ENCODE data around the gene CHMP1B.
A peak's percentile ranks its signal among the peaks of the same experiment; 100 is the strongest.
"Not testable (repeated sequence)": the region's sequence is repeated elsewhere in the genome, so short reads cannot be mapped to it uniquely, and the experiment has no call there.

Gene CHMP1B

GRCh38 chr18:11842562-11842961 is 8.7 kb upstream of the CHMP1B start:
- no peak for DNase-seq

GRCh38 chr18:11844436-11844835 is 6.8 kb upstream of the CHMP1B start:
- DNase-seq, result no peak

GRCh38 chr18:11845654-11846053 is 5.6 kb upstream of the CHMP1B start:
- DNase-seq, result no peak

DNA sequence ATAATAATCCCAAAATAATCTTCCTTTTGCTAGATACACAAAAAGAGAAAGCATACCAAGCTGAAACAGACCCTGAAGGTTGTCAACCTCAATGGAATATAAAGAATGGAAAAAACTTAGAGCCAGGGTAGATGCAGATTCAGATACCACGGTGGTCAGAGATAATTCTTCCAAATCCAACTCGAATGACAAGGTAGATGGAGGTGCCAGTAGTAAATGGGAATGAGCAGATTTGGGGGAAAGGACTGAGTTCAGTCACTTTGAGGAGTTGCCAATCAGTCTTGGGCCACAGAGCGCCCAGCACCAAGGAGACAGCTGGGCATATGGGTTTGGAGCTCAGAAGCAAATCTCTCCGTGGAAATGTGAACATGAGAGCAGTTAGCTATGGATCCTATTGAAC is 3.4 kb upstream of the CHMP1B start:
- DNase-seq, result no peak

DNA sequence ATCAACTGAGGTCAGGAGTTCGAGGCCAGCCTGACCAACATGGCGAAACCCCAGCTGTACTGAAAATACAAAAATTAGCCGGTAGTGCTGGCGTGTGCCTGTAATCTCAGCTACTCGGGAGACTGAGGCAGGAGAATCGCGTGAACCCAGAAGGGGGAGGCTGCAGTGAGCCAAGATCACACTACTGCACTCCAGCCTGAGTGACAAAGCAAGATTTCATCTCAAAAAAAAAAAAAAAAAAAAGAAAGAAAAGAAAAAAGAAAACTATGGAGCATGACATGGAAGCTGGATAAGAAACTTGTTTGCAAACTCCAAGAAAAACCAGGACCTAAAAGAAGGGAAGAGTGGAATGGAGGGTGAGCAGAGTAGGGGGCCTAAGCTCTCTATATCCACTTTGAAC is 1.9 kb upstream of the CHMP1B start:
- DNase-seq, result no peak

GRCh38 chr18:11849841-11850634 is 1.2 kb upstream of the CHMP1B start:
- peak; percentile 21 to 46 for DNase-seq

DNA sequence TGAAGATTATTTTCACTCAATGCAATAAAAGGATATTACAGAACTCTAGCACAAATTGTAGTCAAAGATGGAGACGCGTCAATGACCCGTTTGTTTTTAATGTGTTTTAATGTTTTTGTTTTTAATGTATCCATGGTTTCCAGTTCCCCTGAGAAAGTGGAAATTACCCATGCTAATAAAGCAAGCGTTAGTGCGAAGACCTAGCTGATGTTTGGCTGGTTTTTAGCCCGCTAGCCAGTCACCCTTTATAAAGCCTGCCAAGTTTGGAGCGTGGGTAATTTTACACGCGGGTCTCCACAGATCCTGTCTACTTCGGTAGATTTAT is 430 bp upstream of the CHMP1B start:
- DNase-seq, result no peak

GRCh38 chr18:11851806-11852337 is 659 bp downstream of the CHMP1B start:
- DNase-seq, result peak; percentile 6 to 33

DNA sequence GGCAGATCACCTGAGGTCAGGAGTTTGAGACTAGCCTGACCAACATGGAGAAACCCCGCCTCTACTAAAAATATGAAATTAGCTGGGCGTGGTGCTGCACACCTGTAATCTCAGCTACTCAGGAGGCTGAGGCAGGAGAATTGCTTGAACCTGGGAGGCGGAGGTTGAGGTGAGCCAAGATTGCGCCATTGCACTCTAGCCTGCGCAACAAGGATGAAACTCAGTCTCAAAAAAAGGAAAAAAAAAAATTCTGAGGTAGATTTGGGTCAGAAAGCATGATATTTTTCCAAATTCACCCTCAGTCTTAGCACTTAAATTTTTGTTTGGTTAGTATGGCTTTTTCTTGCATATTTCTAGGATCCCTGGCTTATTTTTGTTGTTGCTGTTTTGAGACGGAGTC is 3.3 kb downstream of the CHMP1B start:
- not testable (repeated sequence) for DNase-seq

- no peak for DNase-seq
Measured at GRCh38 chr18:11857177-11857887, 6.1 kb downstream of the CHMP1B start.

DNA sequence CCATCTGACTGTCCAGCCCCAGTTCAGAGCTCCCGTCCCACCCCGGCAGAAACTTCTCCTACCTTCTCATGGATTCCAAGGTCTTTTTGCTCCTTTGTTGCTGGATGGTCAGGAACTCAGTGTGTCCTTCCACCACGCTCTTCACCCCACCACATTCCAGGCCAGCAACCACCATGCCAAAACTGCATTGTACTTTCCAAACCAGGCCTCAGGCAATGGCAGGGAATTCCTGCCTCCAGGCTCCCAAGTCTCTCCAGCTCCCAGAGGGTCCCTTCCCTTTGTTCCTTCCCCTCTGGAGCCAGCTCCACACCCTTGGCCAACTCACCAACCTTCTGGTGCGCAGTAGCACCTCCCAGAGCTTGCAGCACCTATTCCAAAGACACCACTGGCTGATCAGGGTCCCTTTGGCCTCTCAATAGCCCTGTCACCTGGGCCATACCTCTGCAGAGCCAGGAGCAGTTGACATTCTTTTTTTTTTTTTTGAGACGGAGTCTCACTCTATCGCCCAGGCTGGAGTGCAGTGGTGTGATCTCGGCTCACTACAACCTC is 8.1 kb downstream of the CHMP1B start:
- DNase-seq, result no peak

DNA sequence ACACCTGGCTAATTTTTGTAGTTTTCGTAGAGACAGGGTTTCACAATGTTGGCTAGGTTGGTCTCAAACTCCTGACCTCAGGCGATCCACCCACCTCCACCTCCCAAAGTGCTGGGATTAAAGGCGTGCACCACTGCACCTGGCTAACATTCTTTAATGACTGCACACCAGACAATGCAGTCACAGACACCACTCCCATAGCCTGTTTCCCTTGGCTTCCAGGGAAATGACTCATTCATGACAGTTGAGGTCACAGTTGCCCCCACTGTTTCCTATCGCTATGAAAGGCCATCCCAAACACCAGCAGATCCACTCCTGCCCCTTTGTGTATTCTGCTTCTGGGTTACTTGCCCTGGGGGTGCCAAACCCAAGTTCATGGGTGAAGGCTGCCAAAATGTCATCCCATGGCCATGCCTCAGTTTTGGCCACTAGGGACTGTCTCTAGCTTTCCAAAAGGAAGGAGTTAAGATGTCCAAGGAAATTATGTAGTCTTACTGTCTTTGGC is 8.7 kb downstream of the CHMP1B start:
- DNase-seq, result no peak

DNA sequence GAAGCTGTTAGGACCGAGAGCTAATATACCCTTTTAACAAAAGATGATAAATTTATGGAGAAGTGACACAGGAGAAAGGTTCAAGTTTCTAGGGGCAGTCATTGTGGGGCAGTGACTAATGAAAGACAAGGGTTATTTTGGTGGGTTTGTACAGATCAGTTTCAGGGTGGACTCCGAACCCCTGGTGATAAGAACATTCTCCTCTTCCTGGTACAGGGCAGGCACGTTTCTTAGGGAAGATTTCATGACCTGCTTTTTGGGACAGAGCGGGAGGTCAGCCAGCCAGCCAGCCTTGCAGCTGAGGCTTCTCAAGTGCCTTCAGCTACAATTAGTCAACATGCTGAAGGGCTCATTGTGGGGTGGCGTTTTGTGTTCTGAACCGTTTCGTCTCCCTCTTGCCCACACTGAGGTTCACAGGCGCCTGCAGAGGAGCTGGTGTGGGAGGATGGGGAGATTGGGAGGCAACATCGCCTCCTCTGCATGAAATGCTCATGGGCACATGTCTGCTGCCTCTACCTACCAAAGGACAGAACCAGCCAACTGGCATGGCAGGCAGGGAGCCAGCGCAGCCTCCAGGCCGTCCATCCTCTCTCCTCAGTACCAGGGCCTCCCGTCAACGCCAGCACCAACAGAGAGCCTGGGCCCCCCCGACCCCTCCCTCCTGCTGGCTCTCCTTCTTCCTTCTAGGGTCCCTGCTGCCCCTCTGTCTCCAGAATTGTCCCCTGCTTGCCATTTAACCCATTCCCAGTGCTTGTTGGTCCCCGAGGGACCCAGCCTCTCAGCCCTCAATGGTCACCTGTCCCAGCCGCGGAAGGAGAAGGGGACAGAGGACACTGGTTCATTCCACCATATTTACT is 9.6 kb downstream of the CHMP1B start:
- DNase-seq, result no peak

DNA sequence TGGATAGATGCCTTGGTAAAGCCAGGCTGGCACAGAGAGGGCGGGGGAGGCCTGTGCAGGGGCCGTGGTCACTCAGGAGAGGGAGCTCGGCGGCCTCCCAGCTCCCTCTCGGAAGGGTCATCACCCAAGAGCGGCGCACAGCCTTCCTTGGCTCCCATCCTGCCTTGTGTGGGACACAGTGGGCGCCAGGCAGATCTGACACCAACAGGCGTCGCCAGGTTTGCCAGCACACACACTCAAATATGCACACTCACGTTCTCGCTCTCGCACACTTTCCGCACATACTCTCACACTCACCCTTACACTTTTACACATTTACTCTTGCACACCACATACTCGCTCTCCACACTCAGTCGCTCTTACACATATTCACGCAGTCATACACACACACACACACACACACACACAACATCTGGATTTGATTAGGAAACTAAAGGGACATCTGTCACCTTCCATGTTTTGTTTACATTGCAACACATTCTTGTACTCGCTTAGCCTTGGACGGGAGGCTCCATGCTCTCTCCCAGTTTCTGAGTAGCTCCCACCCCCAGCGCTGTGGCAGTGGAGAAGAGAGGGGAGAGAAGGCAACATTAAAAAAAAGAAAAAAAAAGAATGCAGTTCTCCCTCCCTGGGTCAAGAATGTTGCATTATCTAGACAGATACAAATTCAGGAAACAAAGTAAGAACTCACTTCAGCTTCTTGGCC is 10.5 kb downstream of the CHMP1B start:
- no peak for DNase-seq

GRCh38 chr18:11862468-11863137 is 11.4 kb downstream of the CHMP1B start:
- DNase-seq, result no peak

DNA sequence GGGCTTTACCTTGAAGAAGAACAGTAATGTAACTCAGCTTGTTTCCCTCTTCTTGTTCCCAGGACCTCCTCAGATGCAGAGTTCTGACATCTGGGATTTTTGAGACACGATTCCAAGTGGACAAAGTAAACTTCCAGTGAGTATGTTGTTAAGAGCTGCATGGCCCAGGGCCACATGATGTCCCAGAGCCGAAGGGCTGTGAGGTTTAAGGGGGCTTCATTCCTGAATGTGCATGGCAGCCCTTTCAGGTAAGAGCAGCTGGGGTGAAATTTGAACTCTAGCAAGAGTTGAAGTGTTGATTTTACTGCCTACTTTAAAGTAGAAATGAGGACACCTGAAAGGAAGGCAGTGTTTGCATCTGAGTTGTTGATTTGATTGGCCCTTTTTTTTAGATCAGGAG is 13.3 kb downstream of the CHMP1B start:
- DNase-seq, result no peak

DNA sequence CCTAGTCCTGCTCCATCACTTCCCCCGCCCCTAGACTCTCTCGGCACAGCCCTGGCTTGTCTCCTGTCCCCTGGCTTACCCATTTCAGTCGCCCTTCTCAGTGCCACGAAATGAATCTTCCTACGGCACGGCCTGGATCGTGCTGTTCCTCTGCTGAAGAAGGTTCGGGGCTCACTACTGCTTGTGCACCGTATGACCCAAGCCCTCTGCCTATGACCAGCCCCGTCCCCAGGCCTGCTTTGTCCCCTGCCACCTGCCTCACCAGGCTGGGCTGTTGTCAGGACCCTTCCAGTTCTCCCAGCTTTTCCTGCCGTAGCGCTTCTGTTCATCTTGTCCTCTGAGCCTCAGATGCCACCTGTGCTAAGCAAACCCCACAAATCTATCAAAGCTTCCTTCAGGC is 13.9 kb downstream of the CHMP1B start:
- DNase-seq, result no peak

DNA sequence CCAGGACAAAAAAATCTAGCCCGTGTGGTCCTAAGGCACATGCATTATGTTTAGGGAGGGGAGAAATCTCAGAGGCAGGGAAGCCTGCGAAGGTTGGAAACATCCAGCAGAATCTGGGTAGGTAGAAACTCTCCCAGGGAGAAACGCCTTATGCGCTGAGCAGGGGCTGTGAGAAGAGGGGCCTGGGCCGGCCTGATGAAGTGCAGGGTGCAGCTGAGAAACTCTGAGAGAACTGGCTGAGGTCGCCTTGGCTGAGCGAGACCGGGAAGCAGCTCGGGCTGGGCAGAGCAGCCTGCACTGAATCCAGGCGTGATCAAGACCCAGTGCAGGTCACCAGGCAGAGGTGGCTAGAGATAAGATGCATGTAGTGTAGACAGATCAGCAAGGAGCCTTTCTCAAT is 15.1 kb downstream of the CHMP1B start:
- DNase-seq, result no peak

GRCh38 chr18:11866764-11867163 is 15.6 kb downstream of the CHMP1B start:
- DNase-seq, result no peak

GRCh38 chr18:11868230-11868629 is 17.0 kb downstream of the CHMP1B start:
- DNase-seq, result no peak

DNA sequence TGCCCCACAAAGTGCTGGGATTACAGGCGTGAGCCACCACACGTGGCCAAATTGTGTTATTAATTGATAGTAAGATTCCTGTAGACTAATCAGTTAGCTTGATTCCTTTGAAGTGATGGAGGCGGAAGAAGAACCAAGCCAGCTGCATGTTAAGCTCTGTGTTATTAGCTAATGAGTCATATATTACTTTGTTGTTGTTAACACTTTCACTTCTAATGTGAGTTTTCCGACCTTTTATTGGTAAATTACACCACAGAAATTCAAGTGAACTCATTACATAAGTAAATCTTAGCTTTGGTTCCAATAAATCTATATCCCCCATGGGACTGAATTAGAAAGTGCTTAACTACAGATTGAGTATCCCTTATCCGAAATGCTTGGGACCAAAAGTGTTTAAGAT is 20.3 kb downstream of the CHMP1B start:
- DNase-seq, result no peak
